ENCODE measurements around the gene PCGF2.

The PCGF2 gene

DNA sequence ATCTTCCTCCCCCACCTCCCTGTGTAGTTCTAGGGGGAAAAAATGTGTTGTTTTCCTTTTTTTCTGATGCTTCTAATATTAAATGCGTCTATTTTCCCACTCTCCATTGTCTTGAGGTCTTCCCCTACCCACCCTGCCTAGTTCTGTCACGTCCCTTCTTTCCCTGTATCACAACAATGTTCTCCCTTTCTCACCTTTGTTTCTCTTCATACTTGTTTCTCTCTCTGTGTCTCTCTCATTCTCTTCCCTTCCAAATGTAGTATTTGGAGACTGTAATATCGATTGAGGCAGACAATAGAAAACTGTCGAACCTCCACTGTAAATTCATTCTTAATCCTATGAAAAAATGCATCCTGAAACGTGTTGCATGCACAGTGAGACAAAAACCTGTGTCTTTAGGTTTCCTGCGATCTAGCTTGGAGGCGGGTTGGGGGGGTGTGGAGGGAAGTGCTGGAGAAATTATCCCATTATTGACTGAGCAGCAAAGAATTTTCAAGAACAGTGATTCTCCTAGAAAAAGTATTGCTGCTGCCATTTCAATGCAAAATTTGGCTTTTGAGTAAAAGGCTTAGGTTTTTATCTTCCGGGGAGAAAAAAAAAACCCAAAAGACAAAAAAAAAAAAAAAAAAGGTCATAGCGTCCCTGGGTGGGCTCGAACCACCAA lies 3.1 kb upstream of the PCGF2 start:
- DNase-seq, result no peak

DNA sequence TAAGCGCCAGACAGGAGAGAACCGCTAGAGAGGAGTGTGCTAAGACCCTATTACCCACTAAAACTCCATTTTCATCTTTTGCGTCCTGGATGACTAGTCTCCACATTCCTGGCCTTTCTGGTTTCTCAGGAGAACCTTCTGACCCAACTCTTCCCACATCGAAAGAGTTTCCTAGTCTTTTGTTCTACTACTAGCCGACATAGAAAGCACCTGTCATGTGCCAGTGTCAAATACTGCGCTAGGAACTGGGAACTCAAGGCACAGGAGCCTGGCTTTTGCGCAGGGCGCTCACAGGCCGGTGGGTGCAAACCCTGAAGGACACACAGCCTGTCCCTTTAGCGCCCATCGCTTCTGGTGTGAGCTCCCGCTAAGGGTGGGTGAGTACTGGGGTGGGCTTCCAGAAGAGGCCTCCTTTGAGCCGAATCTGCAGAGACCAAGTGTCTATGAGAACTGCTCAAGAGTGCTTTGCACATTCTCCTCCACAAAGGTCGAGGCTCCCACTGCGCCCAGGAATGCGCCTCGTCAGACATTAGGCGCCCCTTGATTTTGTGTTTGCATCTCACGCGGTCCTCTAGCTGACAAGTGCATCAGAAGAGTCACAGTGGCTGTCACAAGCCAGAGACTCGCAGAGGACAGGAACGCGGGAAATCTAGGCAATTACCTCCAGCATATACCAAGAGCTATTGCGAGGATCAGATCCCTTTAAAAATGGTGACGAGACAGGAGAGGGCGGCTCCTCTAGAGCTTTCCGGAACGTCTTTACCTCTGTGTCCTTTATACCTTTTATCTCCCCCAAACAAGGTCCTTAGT lies 2.4 kb upstream of the PCGF2 start:
- no peak for DNase-seq

DNA sequence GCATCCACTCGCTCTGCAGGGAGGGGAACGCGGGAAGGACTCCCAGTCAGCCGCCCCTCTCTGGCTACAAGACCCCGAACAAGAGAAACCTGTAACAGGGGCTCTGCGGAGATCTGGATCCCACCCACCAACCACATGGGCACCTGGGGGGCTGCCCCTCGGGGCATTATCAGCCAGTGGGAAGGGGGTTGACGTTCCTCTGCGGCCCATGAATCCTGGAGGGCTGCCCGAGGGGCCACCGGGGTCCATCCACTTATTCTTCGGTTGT lies 1.8 kb upstream of the PCGF2 start:
- DNase-seq, result no peak

DNA sequence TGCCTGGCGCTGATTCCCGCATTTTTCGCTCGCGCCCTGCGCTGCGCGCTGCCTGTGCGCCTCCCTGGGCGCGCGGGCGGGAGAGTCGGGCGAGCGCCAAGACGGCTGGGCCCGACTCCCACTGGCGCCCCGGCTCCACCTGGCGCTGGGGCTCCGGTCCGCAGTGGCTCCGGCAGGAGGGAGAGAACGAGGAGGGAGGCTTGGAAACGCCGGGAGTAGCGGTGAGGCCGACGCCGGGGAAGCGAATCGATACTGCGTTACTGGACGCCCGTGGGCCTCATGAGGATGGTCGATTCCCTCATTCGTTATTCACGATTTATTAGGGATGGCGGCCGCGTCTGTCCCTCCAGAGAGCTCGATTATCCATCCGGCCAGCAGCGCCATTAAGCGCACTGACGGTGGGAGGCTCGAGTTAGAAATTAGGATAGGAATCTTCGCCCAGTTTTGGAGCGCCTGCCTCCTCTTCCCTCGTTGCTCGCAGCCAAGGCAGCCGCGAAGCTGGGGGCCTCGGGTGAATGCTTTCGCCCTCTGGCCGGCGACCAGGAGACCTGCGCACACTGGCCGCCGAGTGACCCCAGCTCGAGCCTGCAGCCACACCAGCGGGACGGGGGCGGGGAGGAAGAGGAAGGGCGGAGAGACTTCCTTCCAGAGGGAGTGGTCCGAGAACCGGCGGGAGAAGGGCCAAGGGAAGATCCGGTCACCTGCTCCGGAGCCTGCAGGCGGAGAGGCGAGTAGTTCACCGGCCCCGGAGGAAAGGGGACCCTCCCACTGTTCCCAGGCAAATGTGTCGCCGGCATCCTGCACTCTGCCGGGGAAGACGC lies 1.3 kb upstream of the PCGF2 start:
- DNase-seq, result no peak

DNA sequence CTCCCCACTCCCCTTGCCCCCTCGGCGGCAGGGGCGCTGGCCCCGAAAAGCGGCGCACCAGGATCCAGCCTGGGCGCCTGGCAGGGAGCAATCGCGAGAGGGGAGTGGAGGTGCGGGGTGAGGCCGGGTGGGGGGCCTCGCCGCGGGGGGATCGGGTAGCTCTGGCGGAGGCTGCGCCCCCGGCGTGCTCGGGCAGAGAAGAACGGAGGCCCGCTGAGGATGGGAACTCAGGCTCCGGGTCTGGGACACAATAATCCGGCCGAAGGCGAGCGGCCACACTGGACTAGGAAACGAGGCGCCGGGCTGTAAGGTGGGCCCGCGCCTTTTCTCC lies 721 bp upstream of the PCGF2 start:
- no peak for DNase-seq

DNA sequence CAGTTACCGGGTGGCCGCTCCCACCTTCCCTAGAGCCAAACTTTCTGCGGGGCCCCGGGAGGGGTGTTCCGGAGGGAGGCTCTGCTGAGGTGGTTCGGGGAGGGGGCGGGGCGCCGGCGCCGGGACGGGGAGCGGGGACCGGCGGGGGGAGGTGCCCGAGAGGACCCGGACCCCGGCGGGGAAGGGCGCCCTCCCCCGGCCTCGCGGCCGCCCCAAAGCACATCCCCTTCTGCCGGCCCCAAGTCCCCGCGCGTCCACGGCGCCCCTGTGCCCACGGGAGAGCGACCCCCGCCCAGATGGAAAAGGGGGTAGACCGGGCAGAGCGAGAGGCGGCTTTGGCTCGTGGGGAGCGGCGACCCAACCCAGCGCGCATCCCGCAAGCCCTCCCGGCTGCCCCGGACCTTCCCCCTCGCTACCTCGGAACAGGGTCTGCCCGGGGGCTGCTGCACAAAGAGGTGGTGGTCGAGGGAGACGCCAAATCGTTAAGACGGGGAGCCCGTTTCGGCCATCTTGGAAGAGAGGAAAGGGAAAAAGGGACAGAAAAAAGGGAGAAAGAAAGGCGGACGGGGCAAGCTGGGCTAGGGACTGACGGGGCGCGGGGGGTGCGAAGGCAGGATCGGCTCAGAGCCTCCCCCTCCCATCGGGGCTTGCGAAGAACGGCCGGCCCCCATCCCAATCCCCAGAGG lies 530 bp downstream of the PCGF2 start:
- no peak for DNase-seq

DNA sequence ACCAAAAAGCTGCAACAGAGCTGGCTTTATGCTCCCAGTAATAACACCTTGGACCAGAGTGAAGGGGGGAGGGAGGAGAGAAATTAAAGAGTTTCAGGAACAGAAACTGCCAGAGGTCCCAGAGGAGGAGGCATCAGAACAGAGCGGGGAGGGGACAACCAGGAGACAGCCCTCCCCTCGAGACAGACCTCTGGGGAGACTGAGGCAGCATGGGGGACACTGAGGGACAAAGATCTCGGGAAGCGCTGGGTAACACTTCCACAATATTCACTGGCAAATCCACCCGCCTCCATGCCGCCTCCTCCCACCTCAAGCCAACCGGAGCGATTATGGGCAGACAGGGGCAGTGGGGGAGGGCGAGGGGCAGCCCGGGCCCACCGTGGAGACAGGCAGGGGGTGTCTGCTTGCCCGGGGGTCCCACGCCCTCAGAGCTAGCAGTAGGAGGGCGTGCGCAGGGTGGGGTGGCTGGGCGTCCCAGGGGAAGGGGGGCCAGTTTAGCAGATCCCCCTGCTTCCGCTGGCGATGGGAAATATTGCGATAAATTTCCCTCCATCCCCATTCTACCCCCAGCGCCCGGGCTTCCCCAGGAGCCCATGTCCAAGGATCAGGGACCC lies 1.2 kb downstream of the PCGF2 start:
- DNase-seq, result no peak

DNA sequence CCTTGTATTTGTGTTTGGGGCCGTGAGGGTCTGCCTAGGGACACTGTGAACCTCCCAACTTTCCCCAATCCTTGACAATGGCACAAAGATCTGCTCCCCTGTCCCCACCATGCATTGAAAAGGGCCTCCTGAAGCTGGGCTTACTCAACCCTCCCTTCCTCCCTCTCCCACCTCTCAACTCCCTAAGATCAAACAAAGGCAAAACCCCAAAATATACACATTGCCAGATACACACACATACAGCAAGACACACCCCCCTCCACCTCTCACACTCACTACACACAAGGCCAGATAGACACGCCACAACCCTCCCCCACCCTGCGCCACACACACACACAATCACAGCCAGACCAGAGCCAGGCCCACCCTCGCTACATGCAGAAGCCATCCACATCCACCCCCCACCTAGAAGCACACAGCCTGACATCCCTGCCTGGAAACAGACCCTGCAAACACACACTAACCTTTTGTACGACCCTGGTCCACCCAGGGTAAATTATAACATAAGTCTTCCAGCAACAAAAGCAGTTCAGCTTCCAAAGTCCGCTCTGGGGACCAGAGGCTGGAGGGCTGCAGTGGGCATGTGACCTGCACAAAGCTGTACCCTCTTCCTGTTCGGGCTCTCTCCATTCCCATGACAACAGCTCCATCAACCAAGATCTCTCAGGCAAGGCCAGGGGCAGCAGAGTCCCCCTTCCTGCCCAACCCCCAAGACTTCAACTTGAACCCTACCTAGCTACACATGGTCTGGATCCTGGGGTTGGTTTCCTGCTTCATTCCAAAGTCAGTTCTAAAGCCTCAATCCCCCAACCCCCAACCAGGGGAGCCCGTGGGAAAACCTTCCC lies 1.9 kb downstream of the PCGF2 start:
- no peak for DNase-seq

DNA sequence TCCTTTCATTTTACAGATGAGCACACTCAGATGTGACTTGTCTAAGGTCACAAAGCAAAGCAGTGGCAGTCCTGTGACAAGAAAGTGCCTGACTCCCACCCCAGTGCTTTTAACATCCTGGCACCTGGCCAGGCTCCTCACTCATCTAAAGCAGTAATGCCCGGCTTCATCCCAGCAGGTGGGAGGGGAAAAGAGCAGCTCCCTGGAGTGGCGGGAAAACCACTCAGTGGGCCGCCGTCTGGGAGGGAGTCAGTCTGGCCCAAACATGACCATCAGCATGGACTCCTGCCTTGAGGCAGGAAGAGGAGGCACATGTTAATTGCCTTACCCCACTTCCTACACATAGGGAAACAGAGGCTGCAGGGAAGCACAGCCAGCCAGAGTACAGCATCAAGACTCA lies 2.6 kb downstream of the PCGF2 start:
- no peak for DNase-seq

DNA sequence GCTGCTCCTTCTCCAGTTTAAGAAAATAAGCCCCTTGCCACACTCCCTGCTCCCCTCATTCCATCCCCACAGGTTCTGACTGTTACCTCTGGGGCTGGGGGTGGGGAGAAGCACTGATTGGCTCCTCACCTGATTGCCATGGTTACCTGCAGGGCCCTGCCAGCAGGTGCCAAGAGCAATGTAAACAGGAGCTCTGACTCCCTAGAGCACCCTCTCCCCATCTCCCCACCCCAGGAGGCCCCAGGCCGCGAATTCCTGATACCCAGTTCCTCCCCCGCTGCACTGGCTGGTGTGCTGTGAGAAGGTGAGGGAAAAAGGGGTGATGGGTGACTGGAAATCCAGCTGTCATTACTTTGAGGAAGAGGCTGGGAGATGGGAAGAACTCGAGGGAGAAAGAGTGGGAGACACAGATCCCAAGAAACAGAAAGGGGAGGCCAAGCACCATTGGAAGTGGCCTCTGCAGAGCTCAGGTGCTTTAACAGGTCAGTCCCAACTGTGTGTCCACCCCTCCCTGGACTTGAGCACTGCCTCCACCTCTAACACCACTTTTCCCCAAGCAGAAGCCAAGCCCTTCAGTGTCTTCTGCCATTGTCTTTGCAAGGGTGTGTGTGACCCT lies 4.5 kb downstream of the PCGF2 start:
- no peak for DNase-seq

DNA sequence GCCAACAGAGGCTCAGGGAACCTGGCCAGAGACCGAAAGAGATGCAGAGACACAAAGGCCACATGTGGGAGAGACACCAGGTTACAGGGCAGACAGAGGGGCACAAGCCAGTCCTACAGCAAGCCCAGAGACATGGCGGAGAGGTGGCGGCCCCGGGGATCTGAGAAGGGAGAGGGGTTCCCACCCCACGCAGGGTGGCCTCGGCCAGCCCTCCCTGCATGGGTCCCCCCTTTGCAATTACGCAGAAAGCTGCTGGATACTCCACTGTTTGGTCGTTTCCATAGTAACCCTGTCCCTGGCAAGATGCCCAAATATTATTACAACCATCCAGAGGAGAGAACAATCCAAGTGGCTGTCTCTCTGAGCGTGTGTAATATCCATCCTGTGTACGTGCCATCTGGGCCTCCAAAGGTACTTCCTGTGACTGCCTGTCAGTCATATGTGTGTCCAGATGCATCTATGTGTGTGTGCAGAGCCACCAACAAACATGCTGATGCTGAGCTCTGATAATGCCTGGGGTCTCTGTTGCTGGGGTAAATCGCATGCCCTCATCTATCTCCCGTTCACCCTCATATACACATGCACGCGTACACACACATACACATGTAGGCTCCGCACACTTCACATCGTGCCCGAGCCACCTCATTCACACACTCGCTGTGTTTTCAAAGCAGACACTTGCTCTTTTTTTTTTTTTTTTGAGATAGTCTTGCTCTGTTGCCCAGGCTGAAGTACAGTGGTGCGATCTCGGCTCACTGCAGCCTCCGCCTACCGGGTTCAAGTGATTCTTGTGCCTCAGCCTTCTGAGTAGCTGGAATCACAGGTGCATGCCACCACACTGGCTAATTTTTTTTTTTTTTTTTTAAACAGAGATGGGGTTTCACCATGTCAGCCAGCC lies 5.5 kb downstream of the PCGF2 start:
- no peak for DNase-seq

DNA sequence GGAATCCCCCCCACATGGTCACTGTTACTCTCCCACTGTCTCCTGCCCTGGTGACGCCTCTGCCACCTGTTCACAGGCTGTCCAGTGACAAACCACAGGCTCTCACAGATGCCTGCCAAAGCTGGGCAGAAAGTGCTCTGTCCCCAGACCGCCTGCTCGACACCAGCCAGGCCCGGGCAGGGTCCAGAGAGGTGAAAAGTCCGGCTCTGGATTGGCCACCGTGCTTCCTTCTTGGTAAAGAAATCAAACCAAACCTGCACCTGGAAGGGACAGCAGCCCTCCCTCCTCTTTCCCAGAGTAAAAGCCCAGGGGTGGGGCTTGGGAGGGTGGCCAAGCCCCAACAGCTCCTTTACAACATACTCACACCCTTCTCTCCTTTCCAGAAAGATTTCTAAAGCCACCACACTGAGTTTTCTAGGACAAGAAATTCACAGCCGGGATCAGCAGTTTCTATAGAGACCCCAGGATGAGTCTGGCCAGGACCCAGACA lies 6.2 kb downstream of the PCGF2 start:
- no peak for DNase-seq

DNA sequence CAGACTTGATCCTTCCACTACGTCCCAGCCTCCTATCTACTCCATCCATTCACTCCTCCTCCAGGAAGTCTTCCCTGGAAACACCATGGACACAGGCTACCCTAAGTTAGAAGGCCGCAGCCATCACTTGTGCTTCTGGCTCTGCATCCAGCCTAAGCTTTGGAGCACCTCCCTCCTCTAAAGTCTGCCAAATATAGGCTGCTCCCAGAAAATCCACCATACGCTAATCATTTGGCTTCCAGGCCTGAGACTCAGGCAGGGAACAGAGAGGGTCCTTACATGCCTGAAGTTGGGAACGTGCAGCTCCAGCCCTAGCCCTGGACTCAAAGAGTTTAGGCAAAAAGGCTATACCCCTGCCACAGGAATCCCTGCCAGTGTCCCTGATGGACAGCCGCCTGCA lies 6.7 kb downstream of the PCGF2 start:
- DNase-seq, result no peak

DNA sequence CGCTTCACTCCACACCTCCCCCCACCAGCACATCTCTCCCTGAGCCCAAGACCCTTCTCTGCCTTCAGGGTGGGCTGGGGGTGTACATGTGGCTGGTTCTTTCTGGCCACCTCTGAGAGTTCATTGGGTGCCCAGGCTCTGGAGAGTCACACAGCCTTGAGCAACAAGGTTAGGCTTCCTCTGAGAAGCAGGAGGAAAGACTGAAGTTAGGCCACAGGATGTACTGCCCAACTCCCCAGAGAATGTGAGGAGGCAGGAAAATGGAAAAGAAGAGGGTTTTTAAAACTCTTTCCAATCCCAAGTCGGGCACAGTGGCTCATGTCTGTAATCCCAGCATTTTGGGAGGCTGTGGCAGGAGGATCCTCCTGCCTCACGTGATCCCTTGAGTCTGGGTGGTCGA lies 7.3 kb downstream of the PCGF2 start:
- DNase-seq, result no peak

DNA sequence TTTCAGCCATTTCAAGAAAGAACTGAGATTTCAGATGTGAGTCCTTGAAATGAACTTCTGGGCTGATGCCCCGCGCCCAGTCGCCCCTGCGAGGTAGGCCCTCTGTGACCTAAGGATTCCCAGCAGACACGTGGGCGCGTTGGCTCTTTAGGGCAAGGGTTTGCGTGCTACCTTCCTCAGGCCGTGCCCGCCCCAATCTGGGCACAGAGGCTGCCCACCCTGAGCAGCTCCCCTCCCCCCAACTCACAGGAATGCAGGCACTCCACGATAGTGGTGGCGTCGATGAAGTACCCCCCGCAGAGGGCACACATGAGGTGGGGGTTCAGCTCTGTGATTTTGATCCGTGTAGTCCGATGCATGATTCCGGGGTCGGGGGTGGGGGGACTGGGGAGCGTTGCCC lies 8.1 kb downstream of the PCGF2 start:
- no peak for DNase-seq

DNA sequence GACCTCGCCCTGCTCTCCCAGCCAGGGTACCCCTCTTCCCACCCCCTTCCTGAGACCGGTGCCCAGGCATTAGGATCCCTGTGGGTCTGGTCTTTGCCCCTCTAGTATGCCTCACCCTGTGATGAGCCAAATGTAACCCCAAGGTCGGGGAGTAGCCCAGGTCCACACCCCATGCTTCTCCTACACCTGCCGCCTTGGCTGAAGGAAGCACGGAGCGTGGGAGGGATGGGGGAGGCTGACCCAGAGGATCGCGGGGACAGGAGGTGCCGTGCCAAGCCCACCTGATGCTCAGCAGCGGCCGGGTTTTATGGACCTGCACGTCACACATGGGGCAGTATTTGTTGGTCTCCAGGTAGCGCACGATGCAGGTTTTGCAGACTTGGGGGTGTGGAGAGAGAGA lies 8.8 kb downstream of the PCGF2 start:
- DNase-seq, result no peak

DNA sequence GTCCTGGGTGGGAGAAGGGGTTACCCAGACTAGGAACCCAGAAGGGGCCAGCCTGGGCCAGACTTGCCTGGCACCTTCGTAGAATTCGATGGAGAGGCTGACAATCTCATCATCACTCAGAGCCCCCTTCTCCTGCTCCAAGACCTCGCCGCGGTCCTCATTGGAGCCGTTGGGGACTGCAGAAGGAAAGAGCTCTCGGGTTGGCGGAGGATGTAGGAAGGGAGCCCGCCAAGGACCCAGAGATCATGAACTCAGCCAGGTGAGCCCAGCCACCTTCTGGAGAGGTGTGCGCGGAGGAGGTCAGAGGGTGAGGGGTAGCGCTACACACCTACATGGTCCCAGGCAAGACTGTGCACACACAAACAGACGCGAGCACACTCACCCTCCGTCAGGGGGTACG lies 9.4 kb downstream of the PCGF2 start:
- no peak for DNase-seq

DNA sequence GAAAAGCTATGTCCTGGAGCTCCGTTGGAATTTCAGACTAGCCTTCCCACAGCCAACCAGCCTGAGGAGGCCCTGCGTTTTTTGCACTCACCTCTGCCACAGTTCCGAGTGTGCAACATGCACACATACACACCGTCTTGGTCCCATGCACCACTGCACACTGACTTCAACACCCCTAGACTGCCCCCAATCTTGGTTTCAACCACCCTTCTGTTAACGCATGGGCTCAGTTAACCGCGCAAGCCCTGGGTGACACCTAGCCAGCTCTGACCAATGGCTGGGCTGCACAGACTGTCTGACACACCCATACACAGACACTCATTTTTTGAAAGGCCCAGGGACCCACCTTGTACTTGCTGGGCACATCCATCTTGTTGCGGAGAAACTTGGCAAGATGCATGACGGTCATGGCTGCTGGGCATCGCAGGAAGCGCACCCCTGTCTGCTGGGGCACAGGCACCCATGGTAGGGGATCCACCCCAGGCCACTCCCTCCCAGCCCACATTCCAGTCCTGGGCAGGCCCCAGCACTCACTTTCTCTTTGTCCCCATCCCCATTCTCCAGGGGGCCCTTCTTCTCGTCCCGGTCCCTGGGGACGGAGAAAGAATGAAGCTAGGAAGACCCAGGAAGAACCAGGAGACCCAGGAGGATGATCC lies 10.0 kb downstream of the PCGF2 start:
- DNase-seq, result no peak

DNA sequence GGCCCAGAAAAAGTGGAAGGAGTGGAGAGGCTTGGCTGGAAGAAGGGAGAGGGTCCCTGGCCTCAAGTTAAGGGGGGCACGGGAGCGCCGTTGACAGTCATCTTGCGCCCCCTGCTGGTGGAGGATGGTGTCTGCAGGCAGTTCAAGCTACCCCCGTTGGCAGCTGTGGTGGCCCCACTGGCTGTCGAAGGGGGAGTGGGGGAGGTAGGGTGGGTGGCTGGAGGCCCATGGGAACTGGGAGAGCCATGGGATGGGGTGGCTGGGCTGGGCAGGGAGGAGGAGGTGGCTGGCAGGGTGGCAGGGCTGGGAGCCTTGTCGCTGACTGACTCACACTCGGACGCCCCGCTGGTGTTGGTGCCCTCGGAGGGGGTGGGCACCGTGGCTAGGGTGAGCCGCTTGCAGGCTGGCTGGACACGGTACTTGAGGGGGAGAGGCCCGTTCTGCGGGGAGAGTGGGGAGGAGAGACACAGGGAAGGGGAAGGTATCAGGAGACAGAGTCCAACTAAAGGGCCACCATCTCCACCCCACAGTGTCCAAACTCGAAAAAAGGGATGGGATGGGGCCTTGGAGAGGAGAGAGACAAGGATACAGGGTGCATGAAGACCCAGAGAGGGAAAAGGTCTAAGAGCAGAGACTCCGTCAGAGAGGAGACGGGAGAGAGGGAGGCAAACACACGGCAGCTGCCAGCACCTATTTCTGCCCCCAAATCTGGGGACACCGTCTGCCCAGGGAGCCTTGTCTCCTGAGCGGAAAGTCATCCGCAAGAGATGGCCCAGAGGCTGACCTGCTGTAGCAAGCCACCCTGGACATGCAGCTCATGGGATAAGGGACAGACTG lies 12.8 kb downstream of the PCGF2 start:
- no peak for DNase-seq

All from GF-D8 (cell line).